Mononuclear cell (primary cell): ENCODE measurements around the gene AMMECR1. TPM values are rescaled to one million over a fixed set of nuclear protein-coding genes. Genes with fewer than 3 reads are reported as not detected.

Experiments used
- H3K27me3 ChIP-seq: 2 replicates; pipeline ENCODE4 v1.6.0; 2011; ENCODE audit warnings: low read length, control low read depth; ENCODE audit not compliant: insufficient read depth
- H3K4me1 ChIP-seq: 2 replicates; pipeline ENCODE4 v1.5.1; 2011; ENCODE audit warnings: mild to moderate bottlenecking, low read length, control low read depth; ENCODE audit not compliant: insufficient read depth
- H3K4me3 ChIP-seq: 2 replicates; pipeline ENCODE4 v1.5.1; 2011; ENCODE audit warnings: mild to moderate bottlenecking, low read length, moderate library complexity
- H3K9me3 ChIP-seq: 2 replicates; pipeline ENCODE4 v1.5.1; 2011; ENCODE audit warnings: low read depth, mild to moderate bottlenecking, control low read depth, low read length
- total RNA-seq: library from RNA; depleted of rRNA; stranded (reverse); fragments of >200 nt; gene quantifications from one replicate; pipeline ENCODE4 v1.2.3, GENCODE V29; 2012

AMMECR1 gene
- total RNA-seq, 1 donor: 14.1 TPM

- Histone ChIP-seq H3K4me3 (no peak overlapping the region), H3K4me1 (peaks cover 5% of the 10 kb centered on the region), H3K9me3 (no peaks in the 10 kb centered on the region), H3K27me3 (no peaks in the 10 kb centered on the region)
Observed at GRCh38 chrX:110320381-110320987, 2.6 kb upstream of the AMMECR1 start.

DNA sequence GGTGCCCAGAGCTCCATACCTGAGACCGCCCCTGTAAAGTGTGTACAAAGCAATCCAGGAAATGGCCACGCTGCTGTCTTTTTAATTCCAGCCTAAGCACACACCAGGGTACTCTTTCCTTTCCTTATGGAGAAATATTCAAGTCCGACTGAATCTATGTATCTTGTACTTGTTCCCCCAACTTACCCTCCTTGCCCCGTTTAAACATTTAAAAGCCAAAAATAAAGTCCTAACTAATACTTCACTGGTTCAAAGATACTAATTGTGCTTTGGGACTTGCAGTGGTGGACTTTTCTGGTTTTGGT, 731 bp upstream of the AMMECR1 start:
- Histone ChIP-seq H3K4me1 (peaks cover 5% of the 10 kb centered on the region), H3K27me3 (no peaks in the 10 kb centered on the region), H3K9me3 (no peaks in the 10 kb centered on the region), H3K4me3 (peak overlapping the region; percentile 49)

GRCh38 chrX:110317061-110317819, 645 bp downstream of the AMMECR1 start:
- Histone ChIP-seq H3K9me3 (no peaks in the 10 kb centered on the region), H3K27me3 (no peaks in the 10 kb centered on the region), H3K4me1 (peaks cover 5% of the 10 kb centered on the region), H3K4me3 (peak overlapping the region; percentile 62)

DNA sequence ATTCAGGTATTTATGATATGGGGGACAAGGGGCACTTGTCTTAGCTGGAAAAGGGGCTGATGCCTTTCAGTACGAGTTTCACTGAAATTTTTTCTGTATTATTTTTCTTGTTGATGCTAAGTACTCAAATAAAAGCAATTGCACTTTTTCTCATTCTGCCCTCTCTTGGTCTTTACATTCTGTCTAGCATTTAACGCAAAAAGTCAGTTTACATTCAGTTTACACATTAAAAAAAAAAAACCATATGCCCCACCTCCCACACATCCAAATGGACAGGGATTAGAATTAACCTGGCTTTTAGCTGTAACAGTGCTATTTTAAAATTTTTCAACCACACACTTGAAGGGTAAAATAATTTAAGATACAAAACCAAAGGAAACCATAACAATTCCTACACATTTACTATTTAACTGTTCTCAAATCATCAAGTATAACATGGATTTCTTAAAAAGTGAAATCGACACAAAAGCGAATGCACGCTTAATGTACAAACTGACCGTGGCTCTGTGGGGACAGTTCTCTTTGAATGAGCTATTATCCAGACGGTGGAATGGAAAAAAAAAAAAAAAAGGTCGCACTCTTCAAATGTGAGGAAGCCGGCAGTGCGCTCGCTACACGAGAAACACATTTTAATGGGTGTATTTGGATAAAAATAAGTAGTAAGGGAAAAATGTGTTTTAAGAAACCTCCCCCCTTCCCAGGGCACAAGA, 1.4 kb downstream of the AMMECR1 start:
- peak overlapping the region; percentile 62 for H3K4me3 ChIP-seq
- H3K27me3 ChIP-seq: no peaks in the 10 kb centered on the region
- peaks cover 5% of the 10 kb centered on the region for H3K4me1 ChIP-seq
- no peaks in the 10 kb centered on the region for H3K9me3 ChIP-seq

- no peaks in the 10 kb centered on the region for H3K27me3 ChIP-seq
- no peaks in the 10 kb centered on the region for H3K9me3 ChIP-seq
- H3K4me3 ChIP-seq: no peak overlapping the region
- peaks cover 10% of the 10 kb centered on the region for H3K4me1 ChIP-seq
Observed at GRCh38 chrX:110315551-110315950, 2.3 kb downstream of the AMMECR1 start.

DNA sequence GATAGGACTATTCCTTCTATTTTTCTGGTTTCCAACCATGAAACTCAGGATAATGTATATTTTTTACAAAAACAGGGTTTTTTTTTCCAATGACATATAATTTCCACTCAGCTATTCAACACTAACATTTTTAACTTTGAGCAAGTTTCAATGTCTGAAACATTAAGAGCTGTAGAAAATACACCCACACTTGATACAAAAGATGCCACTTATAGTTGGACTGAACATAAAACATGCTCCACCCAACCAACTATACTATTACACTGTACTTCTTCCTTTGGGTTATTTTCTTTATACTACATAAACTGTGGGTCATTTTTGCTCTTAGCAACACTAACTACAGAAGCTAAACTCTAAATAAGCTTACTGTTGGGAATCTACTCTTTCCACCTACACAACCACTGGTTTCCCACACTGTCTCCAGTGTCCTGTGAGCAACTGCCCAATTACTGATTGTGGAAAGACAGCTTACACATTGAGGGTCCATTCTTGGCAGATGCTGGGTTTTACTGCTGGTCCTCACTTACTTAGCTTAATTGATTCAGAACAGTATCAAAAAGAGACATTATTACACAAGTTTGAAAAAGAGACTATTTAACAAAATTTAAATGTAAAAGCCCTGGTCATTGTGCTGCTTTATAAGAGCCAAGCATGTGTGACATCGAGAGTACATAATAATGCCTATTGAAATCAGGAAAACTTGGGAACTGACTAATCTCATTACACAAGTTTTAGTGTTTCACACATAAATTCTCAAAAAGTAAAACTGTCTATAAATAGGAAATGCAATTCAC, 6.3 kb downstream of the AMMECR1 start:
- Histone ChIP-seq H3K9me3 (no peaks in the 10 kb centered on the region), H3K4me1 (peaks cover 7% of the 10 kb centered on the region), H3K27me3 (no peaks in the 10 kb centered on the region), H3K4me3 (no peak overlapping the region)

GRCh38 chrX:110310896-110311295, 7.0 kb downstream of the AMMECR1 start:
- no peak overlapping the region for H3K4me3 ChIP-seq
- H3K27me3 ChIP-seq: no peaks in the 10 kb centered on the region
- peaks cover 7% of the 10 kb centered on the region for H3K4me1 ChIP-seq
- H3K9me3 ChIP-seq: no peaks in the 10 kb centered on the region

- no peak overlapping the region for H3K4me3 ChIP-seq
- peaks cover 7% of the 10 kb centered on the region for H3K4me1 ChIP-seq
- no peaks in the 10 kb centered on the region for H3K27me3 ChIP-seq
- H3K9me3 ChIP-seq: no peaks in the 10 kb centered on the region
Observed at GRCh38 chrX:110310000-110310790, 7.7 kb downstream of the AMMECR1 start.

GRCh38 chrX:110308220-110308619, 9.7 kb downstream of the AMMECR1 start:
- no peaks in the 10 kb centered on the region for H3K9me3 ChIP-seq
- H3K4me3 ChIP-seq: no peak overlapping the region
- H3K4me1 ChIP-seq: peaks cover 7% of the 10 kb centered on the region
- no peaks in the 10 kb centered on the region for H3K27me3 ChIP-seq

DNA sequence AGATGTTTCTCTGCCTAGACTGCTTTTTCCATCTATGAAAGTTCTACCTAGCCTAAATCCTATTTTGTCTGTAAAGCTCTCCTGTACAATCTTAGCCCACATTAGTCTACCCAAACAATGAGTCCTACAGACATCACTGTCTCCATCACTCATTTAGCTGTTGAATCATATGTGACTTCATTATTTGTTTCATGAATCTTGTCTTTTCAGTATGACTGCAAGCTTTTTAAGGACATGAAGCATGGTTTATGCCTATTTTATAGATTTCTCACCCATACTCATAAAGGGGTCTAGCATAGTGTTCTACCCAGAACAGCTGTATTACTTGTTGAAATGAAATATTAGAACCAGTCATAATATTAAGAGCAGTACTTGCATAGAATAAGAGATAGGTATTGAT, 13.0 kb downstream of the AMMECR1 start:
- Histone ChIP-seq H3K4me3 (no peak overlapping the region), H3K4me1 (no peaks in the 10 kb centered on the region), H3K9me3 (no peaks in the 10 kb centered on the region), H3K27me3 (no peaks in the 10 kb centered on the region)

DNA sequence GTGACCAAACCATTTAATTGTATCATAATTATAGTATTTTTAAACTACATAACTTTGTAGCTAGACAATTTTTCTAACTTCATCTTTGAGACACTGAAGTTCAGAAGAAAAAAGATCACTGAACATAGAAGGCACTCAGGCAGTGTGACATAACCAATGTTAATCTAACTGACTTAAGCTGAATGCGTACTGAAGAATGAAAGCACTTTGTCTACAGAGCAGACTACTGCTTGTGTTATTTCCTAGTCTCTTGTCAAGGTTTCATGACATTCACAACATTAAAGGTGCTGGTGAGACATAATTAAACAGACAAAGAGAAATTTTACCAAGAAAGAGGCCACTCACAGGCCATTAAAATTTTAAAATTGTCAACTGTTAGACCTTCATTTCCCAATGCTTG, 13.5 kb downstream of the AMMECR1 start:
- no peaks in the 10 kb centered on the region for H3K27me3 ChIP-seq
- H3K9me3 ChIP-seq: no peaks in the 10 kb centered on the region
- H3K4me3 ChIP-seq: no peak overlapping the region
- no peaks in the 10 kb centered on the region for H3K4me1 ChIP-seq

- H3K4me1 ChIP-seq: no peaks in the 10 kb centered on the region
- H3K27me3 ChIP-seq: no peaks in the 10 kb centered on the region
- no peak overlapping the region for H3K4me3 ChIP-seq
- H3K9me3 ChIP-seq: no peaks in the 10 kb centered on the region
Observed at GRCh38 chrX:110302975-110303374, 14.9 kb downstream of the AMMECR1 start.

GRCh38 chrX:110301194-110301593, 16.7 kb downstream of the AMMECR1 start:
- Histone ChIP-seq H3K27me3 (no peaks in the 10 kb centered on the region), H3K4me3 (no peak overlapping the region), H3K4me1 (no peaks in the 10 kb centered on the region), H3K9me3 (peaks cover 3% of the 10 kb centered on the region)

- Histone ChIP-seq H3K4me3 (no peak overlapping the region), H3K9me3 (peaks cover 7% of the 10 kb centered on the region), H3K4me1 (no peaks in the 10 kb centered on the region), H3K27me3 (no peaks in the 10 kb centered on the region)
Observed at GRCh38 chrX:110294087-110294486, 23.8 kb downstream of the AMMECR1 start.
